Endothelial cell of umbilical vein (primary cell): ENCODE data around the gene VWA1. TPM values are rescaled to one million over a fixed set of nuclear protein-coding genes. Genes with fewer than 3 reads are reported as not detected.
"Not testable (repeated sequence)": the region's sequence is repeated elsewhere in the genome, so short reads cannot be mapped to it uniquely, and the experiment has no call there.

Source experiments
- BruUV-seq: library from RNA; stranded (reverse); fragments of 400-500 nt; replicated peaks from 2 replicates; lab custom pipeline; 2021; lab: Mats Ljungman, UMichigan
- CTCF ChIA-PET: fragments of 300-600, 350-600 bp; sonication (Branson Sonifier 250); formaldehyde crosslinking; loops from one replicate; lab custom pipeline; 2021; ENCODE audit warnings: antibody characterized with exemption, inconsistent platforms; lab: Charles Lee
- POLR2A ChIA-PET: fragments of 300-600, 350-600 bp; sonication (Branson Sonifier 250); formaldehyde crosslinking; loops from one replicate; lab custom pipeline; 2021; ENCODE audit warnings: antibody characterized with exemption, inconsistent platforms; lab: Charles Lee
- DNase-seq: peaks from one replicate; pipeline ENCODE4 v3.0.0-alpha.2; 2011; ENCODE audit warnings: low read depth, low spot score
- FAIRE-seq: peaks from 2 replicates; lab custom pipeline; 2011; peaks lifted over from hg19 to GRCh38; lab: Jason Lieb, UNC
- H2AFZ ChIP-seq: 2 replicates; pipeline ENCODE4 v1.6.0; 2012; ENCODE audit warnings: low read depth, low read length, control low read depth, inconsistent platforms
- H3K27ac ChIP-seq: 2 replicates; pipeline ENCODE4 v1.5.1; 2011; ENCODE audit warnings: low read depth, mild to moderate bottlenecking, control low read depth, low read length, moderate library complexity; ENCODE audit not compliant: insufficient read depth
- H3K27me3 ChIP-seq, 2 experiments: 2 replicates each; pipeline versions ENCODE4 v1.6.0 to v1.6.1; 2011; ENCODE audit warnings: low read length in 2 of 2, mixed read lengths in 1 of 2; ENCODE audit not compliant: control insufficient read depth in 2 of 2, insufficient read depth in 2 of 2
- H3K36me3 ChIP-seq, 2 experiments: 2 replicates in 1 of 2; 3 replicates in 1 of 2; pipeline ENCODE4 v1.5.1; 2011; ENCODE audit warnings: low read length in 2 of 2, mild to moderate bottlenecking in 1 of 2, moderate library complexity in 1 of 2; ENCODE audit not compliant: control insufficient read depth in 2 of 2, insufficient read depth in 2 of 2; ENCODE audit errors: extremely low read depth in 1 of 2
- H3K4me1 ChIP-seq: 3 replicates; pipeline ENCODE4 v1.5.1; 2011; ENCODE audit warnings: mild to moderate bottlenecking, low read length; ENCODE audit not compliant: control insufficient read depth, insufficient read depth; ENCODE audit errors: extremely low read depth
- H3K4me2 ChIP-seq: 2 replicates; pipeline ENCODE4 v1.6.1; 2011; ENCODE audit warnings: low read length, control low read depth, mixed read lengths; ENCODE audit not compliant: insufficient read depth
- H3K4me3 ChIP-seq, 3 experiments: fragments of 200-600 bp in 1 of 3; sonication (generic), shearing (Covaris generic) in 1 of 3; replicated peaks in 1 of 3; 2 replicates each; pipeline ENCODE4 v1.5.1; 2011 to 2016; ENCODE audit warnings: control low read depth in 3 of 3, low read length in 3 of 3, mild to moderate bottlenecking in 2 of 3, inconsistent platforms in 1 of 3, low read depth in 1 of 3, moderate library complexity in 1 of 3; ENCODE audit not compliant: insufficient read depth in 1 of 3
- H3K79me2 ChIP-seq: 2 replicates; pipeline ENCODE4 v1.6.0; 2012; ENCODE audit warnings: low read length, inconsistent platforms; ENCODE audit not compliant: control insufficient read depth, insufficient read depth
- H3K9ac ChIP-seq: replicated peaks from 2 replicates; pipeline ENCODE3; 2011; ENCODE audit warnings: low read length, control low read depth; ENCODE audit not compliant: insufficient read depth; ENCODE audit errors: extremely low read depth
- H3K9me1 ChIP-seq: replicated peaks from 3 replicates; pipeline ENCODE4 v1.6.0; 2011; ENCODE audit warnings: mild to moderate bottlenecking, low read length; ENCODE audit not compliant: control insufficient read depth, insufficient read depth; ENCODE audit errors: extremely low read depth
- H3K9me3 ChIP-seq: replicated peaks from 2 replicates; pipeline ENCODE4 v1.5.1; 2012; ENCODE audit warnings: low read length, inconsistent platforms; ENCODE audit not compliant: control insufficient read depth, insufficient read depth
- H4K20me1 ChIP-seq: replicated peaks from 2 replicates; pipeline ENCODE3; 2011; ENCODE audit warnings: mild to moderate bottlenecking, low read length; ENCODE audit not compliant: control insufficient read depth, insufficient read depth; ENCODE audit errors: extremely low read depth
- CTCF ChIP-seq, 2 donors: IDR thresholded peaks; 1 replicate in 1 of 2; 2 replicates in 1 of 2; pipeline ENCODE4 v1.5.1; 2011; ENCODE audit warnings: low read length in 2 of 2, mild to moderate bottlenecking in 2 of 2, moderate library complexity in 2 of 2, control low read depth in 1 of 2, inconsistent platforms in 1 of 2, low read depth in 1 of 2; ENCODE audit not compliant: insufficient read depth in 1 of 2; ENCODE audit errors: extremely low read depth in 1 of 2
- EZH2 ChIP-seq: IDR thresholded peaks from 2 replicates; pipeline ENCODE4 v1.6.1; 2012; ENCODE audit warnings: borderline replicate concordance, low read depth, mild to moderate bottlenecking, moderate library complexity, low read length, inconsistent platforms; ENCODE audit not compliant: severe bottlenecking
- FOS ChIP-seq: IDR thresholded peaks from 2 replicates; pipeline ENCODE4 v1.6.1; 2011; ENCODE audit warnings: mild to moderate bottlenecking, low read length, moderate library complexity, borderline replicate concordance; ENCODE audit not compliant: insufficient read depth
- GATA2 ChIP-seq: IDR thresholded peaks from 2 replicates; pipeline ENCODE4 v1.7.0; 2011; ENCODE audit warnings: low read depth, mild to moderate bottlenecking, moderate library complexity, mixed read lengths, low read length; ENCODE audit not compliant: insufficient read length, insufficient read depth
- JUN ChIP-seq: IDR thresholded peaks from 2 replicates; pipeline ENCODE4 v1.6.1; 2011; ENCODE audit warnings: borderline replicate concordance, low read depth; ENCODE audit not compliant: insufficient read length, insufficient read depth
- MYC ChIP-seq: IDR thresholded peaks from one replicate; pipeline ENCODE4 v1.6.1; 2011; ENCODE audit warnings: mild to moderate bottlenecking, low read depth, low read length
- POLR2A ChIP-seq: IDR thresholded peaks from 2 replicates; pipeline ENCODE4 v1.6.1; 2012; ENCODE audit warnings: low read depth, mild to moderate bottlenecking, control low read depth, low read length
- POLR2AphosphoS5 ChIP-seq: IDR thresholded peaks from 2 replicates; pipeline ENCODE4 v1.6.1; 2012; ENCODE audit warnings: low read depth, mild to moderate bottlenecking, control low read depth, low read length, moderate library complexity; ENCODE audit not compliant: insufficient read depth
- dilution Hi-C: fragments of 300-500 bp; cut with MboI; formaldehyde crosslinking; loops from one replicate; pipeline ENCODE4 v1.15.0; 2019; ENCODE audit warnings: low sequenced_read_pairs; ENCODE audit not compliant: extremely low pct_ligation_motif_present
- intact Hi-C: fragments of 100-400 bp; cut with micrococcal nuclease; formaldehyde crosslinking; loops from one replicate; pipeline ENCODE4 v1.10.0; 2022
- polyA plus RNA-seq, 4 experiments: library from polyadenylated mRNA; depleted of rRNA in 3 of 4; stranded (reverse) in 3 of 4; unstranded in 1 of 4; fragments of >200 nt; gene quantifications; 2 replicates each; pipeline versions ENCODE4 v1.2.1 to v1.2.3, GENCODE V29; 2011 to 2012; ENCODE audit warnings: missing spikeins in 1 of 4
- total RNA-seq: library from RNA; stranded (reverse); gene quantifications from 2 replicates; pipeline ENCODE4 v1.2.3, GENCODE V29; 2021
- TF ChIP-seq, protein P1 (sequence below): IDR thresholded peaks from 2 replicates; pipeline ENCODE4 v1.6.1; 2011; ENCODE audit not compliant: insufficient read depth, insufficient read length

Gene VWA1
- total and polyA plus RNA-seq, 2 donors (not counting 3 experiments of a cell fraction or from before 2014, with no cell fraction given) = 2.0 to 6.1 TPM

- H3K79me2 ChIP-seq = peaks cover 25% of the 10 kb centered on the region
- TF ChIP-seq, protein P1, sequence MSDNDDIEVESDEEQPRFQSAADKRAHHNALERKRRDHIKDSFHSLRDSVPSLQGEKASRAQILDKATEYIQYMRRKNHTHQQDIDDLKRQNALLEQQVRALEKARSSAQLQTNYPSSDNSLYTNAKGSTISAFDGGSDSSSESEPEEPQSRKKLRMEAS = no peak
- TF ChIP-seq EZH2 = no peak
- no peak for TF ChIP-seq GATA2
- TF ChIP-seq FOS = no peak
- no peak for TF ChIP-seq MYC
- TF ChIP-seq POLR2AphosphoS5 = no peak
- no peak for TF ChIP-seq JUN
- TF ChIP-seq POLR2A = no peak
- TF ChIP-seq CTCF (IDR thresholded peaks at IDR 0.05; ENCODE audit: extremely low read depth in 1 of 2, insufficient read depth in 1 of 2, low read depth in 1 of 2, low read length in 2 of 2) = no peak
- dilution Hi-C loops = no loop called here
- no peaks in the 10 kb centered on the region for H4K20me1 ChIP-seq
- no peaks in the 10 kb centered on the region for H3K9me1 ChIP-seq
- no peaks in the 10 kb centered on the region for H3K27me3 ChIP-seq
- ChIA-PET CTCF (no interaction called here), POLR2A (no interaction called here)
- no peak overlapping the region for H3K4me3 ChIP-seq
- H3K4me1 ChIP-seq = peaks cover 7% of the 10 kb centered on the region
- intact Hi-C loops = no loop called here
- H2AFZ ChIP-seq = no peak overlapping the region
- H3K9me3 ChIP-seq = no peaks in the 10 kb centered on the region
- DNase-seq (no peak), FAIRE-seq (no peak)
- H3K36me3 ChIP-seq = no peaks in the 10 kb centered on the region
- H3K27ac ChIP-seq = no peak overlapping the region
- no peak overlapping the region for H3K4me2 ChIP-seq
- BruUV-seq = no TSS peak
- no peak overlapping the region for H3K9ac ChIP-seq
Observed at GRCh38 chr1:1411626-1412025, 23.9 kb upstream of the VWA1 start.

DNA sequence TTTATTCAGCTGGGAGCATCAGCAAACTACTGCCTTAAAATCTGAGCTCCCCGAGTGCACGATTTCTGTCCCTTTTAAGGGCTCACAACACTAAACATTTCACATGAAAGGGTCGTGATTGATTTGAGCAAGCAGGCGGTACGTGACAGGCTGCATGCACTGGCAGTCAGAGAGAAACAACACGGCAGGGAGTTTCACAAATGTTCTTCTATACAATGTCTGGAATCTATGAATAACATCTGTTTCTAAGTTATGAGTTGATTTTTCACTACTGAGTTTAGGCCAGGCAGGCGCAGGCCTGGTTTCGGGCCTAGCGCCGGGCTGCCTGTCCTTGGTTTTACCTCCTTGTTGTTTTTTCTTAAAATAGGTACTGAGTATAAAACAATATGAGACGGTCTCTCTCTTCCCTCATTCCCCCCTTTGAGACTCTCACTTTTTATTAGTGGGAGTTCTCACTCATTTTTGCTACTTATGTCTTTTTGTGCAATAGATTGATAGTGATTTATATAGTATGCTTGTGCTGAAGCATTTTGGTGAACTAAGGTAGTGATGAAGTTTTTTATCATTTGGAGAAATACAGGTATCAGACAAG, 23.1 kb upstream of the VWA1 start:
- FAIRE-seq, CTCF ChIA-PET, POLR2A ChIA-PET, BruUV-seq, H3K9ac ChIP-seq, H3K4me2 ChIP-seq, H3K4me1 ChIP-seq, H3K4me3 ChIP-seq, H3K36me3 ChIP-seq, H3K9me3 ChIP-seq, H3K27ac ChIP-seq, intact Hi-C loops, H3K27me3 ChIP-seq, H4K20me1 ChIP-seq, H3K9me1 ChIP-seq, DNase-seq, dilution Hi-C loops, H2AFZ ChIP-seq: not testable (repeated sequence)
- peaks cover 21% of the 10 kb centered on the region for H3K79me2 ChIP-seq
